GM12878 (cell line): ENCODE measurements around the gene CLDN14. TPM values are rescaled to one million over a fixed set of nuclear protein-coding genes. Genes with fewer than 3 reads are reported as not detected.

Source experiments
- ATAC-seq: fragments of 200-7000 bp; cut with Tn5 transposase; 3 replicates; pipeline ENCODE4 v1.9.1; 2020; ENCODE audit warnings: mild to moderate bottlenecking, moderate library complexity
- BruUV-seq: library from RNA; stranded (reverse); fragments of 400-500 nt; replicated peaks from 2 replicates; lab custom pipeline; 2021; lab: Mats Ljungman, UMichigan
- CTCF ChIA-PET: fragments of 300-600 bp; sonication (Branson Sonifier 250); formaldehyde crosslinking; extraction: SDS; loops from one replicate; lab custom pipeline; 2021; ENCODE audit warnings: inconsistent platforms; lab: Yijun Ruan, JAX
- POLR2A ChIA-PET: fragments of 350-600 bp; formaldehyde crosslinking; extraction: SDS; loops from one replicate; lab custom pipeline; 2021; ENCODE audit warnings: inconsistent platforms; lab: Charles Lee
- RAD21 ChIA-PET: fragments of 300-600 bp; sonication (Branson Sonifier 250); formaldehyde crosslinking; loops from one replicate; lab custom pipeline; 2023; ENCODE audit warnings: antibody characterized with exemption; ENCODE audit not compliant: unreplicated experiment; lab: Charles Lee
- SMC1A ChIA-PET: fragments of 300-600 bp; sonication (Branson Sonifier 250); formaldehyde crosslinking; loops from one replicate; lab custom pipeline; 2023; ENCODE audit not compliant: unreplicated experiment, uncharacterized antibody; lab: Charles Lee
- DNase-seq: peaks from one replicate; pipeline ENCODE4 v3.0.0-alpha.2; 2011; ENCODE audit warnings: low read depth, low spot score
- FAIRE-seq: peaks from 3 replicates; lab custom pipeline; 2011; peaks lifted over from hg19 to GRCh38; lab: Jason Lieb, UNC
- H2AFZ ChIP-seq: 2 replicates; pipeline ENCODE4 v1.6.0; 2011; ENCODE audit warnings: low read depth, low read length, control low read depth; ENCODE audit not compliant: control insufficient read depth
- H3K27ac ChIP-seq: 2 replicates; pipeline ENCODE4 v1.5.1; 2011; ENCODE audit warnings: control low read depth; ENCODE audit not compliant: control insufficient read depth, insufficient read depth
- H3K27me3 ChIP-seq, 2 experiments: replicated peaks in 1 of 2; 2 replicates each; pipeline versions ENCODE4 v1.6.0 to v1.6.1; 2011; ENCODE audit warnings: low read length in 1 of 2; ENCODE audit not compliant: control insufficient read depth in 2 of 2, insufficient read depth in 2 of 2
- H3K36me3 ChIP-seq, 2 experiments: 2 replicates each; pipeline ENCODE4 v1.5.1; 2011; ENCODE audit warnings: low read length in 1 of 2; ENCODE audit not compliant: control insufficient read depth in 2 of 2, insufficient read depth in 2 of 2
- H3K4me1 ChIP-seq: 2 replicates; pipeline ENCODE4 v1.6.1; 2011; ENCODE audit warnings: mild to moderate bottlenecking, low read length, moderate library complexity, mixed read lengths; ENCODE audit not compliant: control insufficient read depth, insufficient read depth
- H3K4me2 ChIP-seq: 2 replicates; pipeline ENCODE4 v1.6.0; 2011; ENCODE audit warnings: control low read depth; ENCODE audit not compliant: control insufficient read depth, insufficient read depth
- H3K4me3 ChIP-seq: fragments of 200-600 bp; sonication (generic); 2 replicates; pipeline ENCODE4 v1.5.1; 2016
- H3K79me2 ChIP-seq: 2 replicates; pipeline ENCODE4 v1.6.0; 2011; ENCODE audit warnings: low read length; ENCODE audit not compliant: control insufficient read depth, insufficient read depth
- H3K9ac ChIP-seq: 2 replicates; pipeline ENCODE4 v1.8.0; 2011; ENCODE audit warnings: low read length, control low read depth, mixed read lengths; ENCODE audit not compliant: control insufficient read depth, insufficient read depth
- H3K9me3 ChIP-seq: replicated peaks from 3 replicates; pipeline ENCODE4 v1.5.1; 2011; ENCODE audit warnings: mild to moderate bottlenecking, low read length; ENCODE audit not compliant: control insufficient read depth, insufficient read depth
- H4K20me1 ChIP-seq: 2 replicates; pipeline ENCODE4 v1.6.0; 2011; ENCODE audit not compliant: control insufficient read depth, insufficient read depth
- BHLHE40 ChIP-seq, 2 experiments: fragments of 450-650 bp in 1 of 2; IDR thresholded peaks; 2 replicates each; pipeline ENCODE4 v1.6.1; 2011 to 2017; ENCODE audit warnings: low read depth in 2 of 2, borderline replicate concordance in 1 of 2, improper control_type of control experiment in 1 of 2, low read length in 1 of 2, mild to moderate bottlenecking in 1 of 2
- CBFB ChIP-seq: IDR thresholded peaks from 2 replicates; pipeline ENCODE4 v1.6.1; 2016; ENCODE audit warnings: antibody characterized with exemption, low read depth
- CREB1 ChIP-seq: IDR thresholded peaks from 2 replicates; pipeline ENCODE4 v1.6.1; 2012; ENCODE audit warnings: low read depth, mild to moderate bottlenecking, inconsistent platforms
- ETV6 ChIP-seq, 2 experiments: fragments of 450-650 bp in 1 of 2; IDR thresholded peaks in 1 of 2; conservative IDR thresholded peaks in 1 of 2; 2 replicates each; pipeline ENCODE4 v1.6.1; 2014; ENCODE audit warnings: antibody characterized with exemption in 1 of 2, borderline replicate concordance in 1 of 2, low read depth in 1 of 2, mild to moderate bottlenecking in 1 of 2, moderate library complexity in 1 of 2
- GABPA ChIP-seq: IDR thresholded peaks from 2 replicates; pipeline ENCODE4 v1.6.1; 2014; ENCODE audit warnings: antibody characterized with exemption, low read depth, mild to moderate bottlenecking, inconsistent platforms
- IRF5 ChIP-seq: fragments of 450-650 bp; IDR thresholded peaks from 2 replicates; pipeline ENCODE4 v1.6.1; 2017; ENCODE audit warnings: borderline replicate concordance
- MYB ChIP-seq: fragments of 150-350 bp; IDR thresholded peaks from 2 replicates; pipeline ENCODE4 v1.6.1; 2014; ENCODE audit warnings: mild to moderate bottlenecking, low read depth, low read length, borderline replicate concordance
- SMARCA5 ChIP-seq: fragments of 450-650 bp; IDR thresholded peaks from 2 replicates; pipeline ENCODE4 v1.6.1; 2017; ENCODE audit warnings: mild to moderate bottlenecking
- TARDBP ChIP-seq: IDR thresholded peaks from 2 replicates; pipeline ENCODE4 v1.6.1; 2016; ENCODE audit warnings: borderline replicate concordance
- TBL1XR1 ChIP-seq: IDR thresholded peaks from 2 replicates; pipeline ENCODE4 v1.6.1; 2012; ENCODE audit warnings: low read depth, low read length, improper control_type of control experiment
- TCF3 ChIP-seq: IDR thresholded peaks from 2 replicates; pipeline ENCODE4 v1.6.1; 2012; ENCODE audit warnings: low read depth, mild to moderate bottlenecking, low read length, borderline replicate concordance; ENCODE audit not compliant: insufficient read depth
- YY1 ChIP-seq: IDR thresholded peaks from 2 replicates; pipeline ENCODE4 v1.6.1; 2011; ENCODE audit warnings: low read depth, mild to moderate bottlenecking, low read length
- WGBS: methylation state at CpG from one replicate; pipeline ENCODE4 v1.1.6; 2016; ENCODE audit warnings: low lambda C conversion rate; ENCODE audit not compliant: insufficient replicate concordance, insufficient coverage; ENCODE audit errors: missing lambda C conversion rate; 5-methylcytosine and 5-hydroxymethylcytosine counted together
- in situ Hi-C: fragments of 300-500 bp; cut with MboI; formaldehyde crosslinking; loops from 9 replicates; pipeline ENCODE4 v1.14.3; 2018; ENCODE audit warnings: mixed read lengths
- intact Hi-C: fragments of 100-400 bp; cut with micrococcal nuclease; formaldehyde crosslinking; loops from one replicate; pipeline ENCODE4 v1.14.2; 2022; ENCODE audit not compliant: unreplicated experiment
- polyA plus RNA-seq, 11 experiments: library from polyadenylated mRNA; depleted of rRNA in 4 of 11; unstranded in 6 of 11; stranded (reverse) in 5 of 11; fragments of >200 nt; fragmentation: Nextera tagmentation in 4 of 11; fragmentation: Illumina TruSeq in 1 of 11; extraction: Ambion mirVana in 4 of 11; extraction: Trizol in 1 of 11; gene quantifications; 1 replicate in 1 of 11; 2 replicates in 10 of 11; pipeline versions ENCODE4 v1.2.1 to v1.2.3, GENCODE V29; 2011 to 2016; ENCODE audit warnings: inconsistent platforms in 2 of 11, missing spikeins in 2 of 11, low read depth in 1 of 11
- total RNA-seq, 4 experiments: library from RNA; depleted of rRNA in 3 of 4; stranded (reverse); fragments of >200 nt in 3 of 4; fragmentation: Illumina TruSeq in 1 of 4; extraction: Trizol in 1 of 4; gene quantifications; 2 replicates each; pipeline versions ENCODE4 v1.2.1 to v1.2.3, GENCODE V29; 2013 to 2021

Gene CLDN14
- total and polyA plus RNA-seq, 10 of the 15 experiments (the other 5 are each of a cell fraction or from before 2014, with no cell fraction given) = 0.90 to 19.4 (median 6.6) TPM

- ChIA-PET CTCF (interaction anchor here (1.5 kb wide), 1 partner anchor 59 kb away, joined by 3 read pairs; no protein-coding TSS in a partner anchor), SMC1A (interaction anchor here (0.6 to 0.9 kb wide), 2 partner anchors 18 to 638 kb away, joined by 3 read pairs; no protein-coding TSS in a partner anchor), RAD21 (no interaction called here), POLR2A (no interaction called here)
- DNase-seq (no peak), FAIRE-seq (no peak), ATAC-seq (no peak)
- Histone ChIP-seq H3K4me1 (no peaks in the 10 kb centered on the region), H3K9ac (no peak overlapping the region), H3K4me2 (no peak overlapping the region), H3K27ac (no peak overlapping the region), H3K27me3 (no peaks in the 10 kb centered on the region), H3K79me2 (no peaks in the 10 kb centered on the region), H3K4me3 (no peak overlapping the region), H3K36me3 (no peaks in the 10 kb centered on the region), H4K20me1 (no peaks in the 10 kb centered on the region), H3K9me3 (no peaks in the 10 kb centered on the region), H2AFZ (no peak overlapping the region)
- BruUV-seq = no TSS peak
- no peak for TF ChIP-seq TBL1XR1
- TF ChIP-seq ETV6 (conservative IDR thresholded peaks at IDR 0.05 in 1 of 2, IDR thresholded peaks at IDR 0.05 in 1 of 2; ENCODE audit: borderline replicate concordance in 1 of 2, low read depth in 1 of 2) = peak in 1 of 2 experiments; percentile 76; a peak in 2 of 4 replicates
- 50% methylated on average over 6 of the region's 6 CpGs for WGBS
- in situ Hi-C loops = no loop called here
- intact Hi-C loops = no loop called here
Measured at GRCh38 chr21:36487641-36488307, 7.9 kb upstream of the CLDN14 start.

- ChIA-PET RAD21 (no interaction called here), SMC1A (no interaction called here), CTCF (interaction anchor here (1.0 to 1.2 kb wide), 2 partner anchors 8 to 15 kb away, joined by 3 to 4 read pairs; no protein-coding TSS in a partner anchor), POLR2A (no interaction called here)
- Histone ChIP-seq H3K4me3 (no peak overlapping the region), H3K27ac (no peak overlapping the region), H3K4me1 (no peaks in the 10 kb centered on the region), H3K9me3 (no peaks in the 10 kb centered on the region), H3K79me2 (no peaks in the 10 kb centered on the region), H2AFZ (no peak overlapping the region), H3K27me3 (no peaks in the 10 kb centered on the region), H3K9ac (no peak overlapping the region), H3K36me3 (no peaks in the 10 kb centered on the region), H3K4me2 (no peak overlapping the region), H4K20me1 (no peaks in the 10 kb centered on the region)
- 67% methylated on average over 9 of the region's 9 CpGs for WGBS
- intact Hi-C loops (no loop called here), in situ Hi-C loops (no loop called here)
- ATAC-seq = no peak
- no peak for DNase-seq
- no peak for FAIRE-seq
- TF ChIP-seq BHLHE40 (IDR thresholded peaks at IDR 0.05; ENCODE audit: borderline replicate concordance in 1 of 2, low read depth in 2 of 2, low read length in 1 of 2) (no peak), TCF3 (no peak), MYB (no peak), YY1 (no peak), CREB1 (no peak), GABPA (no peak), IRF5 (no peak), SMARCA5 (no peak), TARDBP (no peak), CBFB (no peak)
- BruUV-seq = no TSS peak
Measured at GRCh38 chr21:36486246-36486645, 6.3 kb upstream of the CLDN14 start.
